ENCODE measurements around the gene MEN1. TPM values are rescaled to one million over a fixed set of nuclear protein-coding genes. Genes with fewer than 3 reads are reported as not detected.

Gene MEN1
- total RNA-seq, 1 donor from 2014 or later: 8.7 TPM

- Histone ChIP-seq H3K36me3 (peaks cover 30% of the 10 kb centered on the region), H3K4me1 (peaks cover 42% of the 10 kb centered on the region), H3K27ac (replicated peaks) (peak overlapping the region; percentile 96), H3K27me3 (ENCODE audit: low read depth) (no peaks in the 10 kb centered on the region), H3K4me3 (peak overlapping the region; percentile 75), H3K9me3 (replicated peaks) (no peaks in the 10 kb centered on the region)
- TF ChIP-seq, protein P1, sequence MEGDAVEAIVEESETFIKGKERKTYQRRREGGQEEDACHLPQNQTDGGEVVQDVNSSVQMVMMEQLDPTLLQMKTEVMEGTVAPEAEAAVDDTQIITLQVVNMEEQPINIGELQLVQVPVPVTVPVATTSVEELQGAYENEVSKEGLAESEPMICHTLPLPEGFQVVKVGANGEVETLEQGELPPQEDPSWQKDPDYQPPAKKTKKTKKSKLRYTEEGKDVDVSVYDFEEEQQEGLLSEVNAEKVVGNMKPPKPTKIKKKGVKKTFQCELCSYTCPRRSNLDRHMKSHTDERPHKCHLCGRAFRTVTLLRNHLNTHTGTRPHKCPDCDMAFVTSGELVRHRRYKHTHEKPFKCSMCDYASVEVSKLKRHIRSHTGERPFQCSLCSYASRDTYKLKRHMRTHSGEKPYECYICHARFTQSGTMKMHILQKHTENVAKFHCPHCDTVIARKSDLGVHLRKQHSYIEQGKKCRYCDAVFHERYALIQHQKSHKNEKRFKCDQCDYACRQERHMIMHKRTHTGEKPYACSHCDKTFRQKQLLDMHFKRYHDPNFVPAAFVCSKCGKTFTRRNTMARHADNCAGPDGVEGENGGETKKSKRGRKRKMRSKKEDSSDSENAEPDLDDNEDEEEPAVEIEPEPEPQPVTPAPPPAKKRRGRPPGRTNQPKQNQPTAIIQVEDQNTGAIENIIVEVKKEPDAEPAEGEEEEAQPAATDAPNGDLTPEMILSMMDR (IDR thresholded peaks at IDR 0.05; ENCODE audit: borderline replicate concordance): no peak
- DNase-seq: no peak
- intact Hi-C loops (cut with micrococcal nuclease): no loop called here
Measured at GRCh38 chr11:64801158-64801464, 9.2 kb downstream of the MEN1 start.

- Histone ChIP-seq H3K4me3 (no peak overlapping the region), H3K4me1 (peaks cover 42% of the 10 kb centered on the region), H3K9me3 (replicated peaks) (no peaks in the 10 kb centered on the region), H3K27ac (replicated peaks) (peak overlapping the region; percentile 96), H3K27me3 (ENCODE audit: low read depth) (no peaks in the 10 kb centered on the region), H3K36me3 (peaks cover 31% of the 10 kb centered on the region)
- DNase-seq: no peak
- TF ChIP-seq, protein P1 (IDR thresholded peaks at IDR 0.05; ENCODE audit: borderline replicate concordance): no peak
- intact Hi-C loops (cut with micrococcal nuclease): no loop called here
Measured at GRCh38 chr11:64800303-64801157, 9.8 kb downstream of the MEN1 start.

- Histone ChIP-seq H3K27ac (replicated peaks) (peak overlapping the region; percentile 96), H3K4me1 (peaks cover 42% of the 10 kb centered on the region), H3K36me3 (peaks cover 23% of the 10 kb centered on the region), H3K27me3 (ENCODE audit: low read depth) (no peaks in the 10 kb centered on the region), H3K4me3 (no peak overlapping the region), H3K9me3 (replicated peaks) (no peaks in the 10 kb centered on the region)
- intact Hi-C loops (cut with micrococcal nuclease): no loop called here
- DNase-seq: no peak
- TF ChIP-seq, protein P1 (IDR thresholded peaks at IDR 0.05; ENCODE audit: borderline replicate concordance): no peak
Measured at GRCh38 chr11:64799623-64800302, 10.6 kb downstream of the MEN1 start.

DNA sequence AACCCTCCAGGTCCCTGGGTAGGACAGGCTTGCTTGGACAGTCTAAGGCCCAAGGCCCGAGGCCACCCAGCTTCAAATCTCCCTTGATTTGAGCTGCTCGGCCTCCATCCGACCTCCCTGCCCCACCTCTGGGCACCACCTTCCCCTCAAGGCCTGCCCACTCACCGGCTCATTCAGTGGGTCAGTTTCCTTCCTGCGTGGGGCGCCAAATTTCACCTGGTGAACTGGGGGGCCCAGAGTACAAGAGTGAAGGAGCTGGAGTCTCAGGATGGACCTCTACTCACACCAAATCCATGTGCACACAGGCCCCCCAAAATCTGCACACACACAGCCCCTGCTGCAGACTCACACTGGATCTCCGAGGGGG, 11.1 kb downstream of the MEN1 start:
- Histone ChIP-seq H3K36me3 (peaks cover 19% of the 10 kb centered on the region), H3K27me3 (ENCODE audit: low read depth) (no peaks in the 10 kb centered on the region), H3K27ac (replicated peaks) (peak overlapping the region; percentile 96), H3K9me3 (replicated peaks) (no peaks in the 10 kb centered on the region), H3K4me3 (no peak overlapping the region), H3K4me1 (peaks cover 42% of the 10 kb centered on the region)
- DNase-seq: no peak
- intact Hi-C loops (cut with micrococcal nuclease): no loop called here
- TF ChIP-seq, protein P1 (IDR thresholded peaks at IDR 0.05; ENCODE audit: borderline replicate concordance): no peak

GRCh38 chr11:64796757-64797541, 13.4 kb downstream of the MEN1 start:
- no peaks in the 10 kb centered on the region for H3K27me3 ChIP-seq (ENCODE audit: low read depth)
- intact Hi-C loops (cut with micrococcal nuclease): no loop called here
- no peaks in the 10 kb centered on the region for H3K9me3 ChIP-seq (replicated peaks)
- no peak overlapping the region for H3K27ac ChIP-seq (replicated peaks)
- H3K4me3 ChIP-seq: no peak overlapping the region
- H3K36me3 ChIP-seq: peaks cover 19% of the 10 kb centered on the region
- H3K4me1 ChIP-seq: peaks cover 34% of the 10 kb centered on the region
- TF ChIP-seq, protein P1 (IDR thresholded peaks at IDR 0.05; ENCODE audit: borderline replicate concordance): no peak
- no peak for DNase-seq
